Measurements from ENCODE around the gene PYGO2.
"Not testable (repeated sequence)": the region's sequence is repeated elsewhere in the genome, so short reads cannot be mapped to it uniquely, and the experiment has no call there.

PYGO2 gene

GRCh38 chr1:154912755-154913154 is 48.8 kb downstream of the PYGO2 start:
- TF ChIP-seq EZH2 (IDR thresholded peaks at IDR 0.05) (no peak), POLR2AphosphoS5 (IDR thresholded peaks at IDR 0.05; ENCODE audit: borderline replicate concordance, low read depth, low read length) (no peak), FOXP2 (optimal IDR thresholded peaks at IDR 0.05; ENCODE audit: control extremely low read depth, extremely low read length, insufficient read depth) (no peak)
- H3K9ac ChIP-seq (ENCODE audit: insufficient read length), result no peak overlapping the region
- no peak for DNase-seq (ENCODE audit: low read depth, low spot score)

GRCh38 chr1:154911691-154912550 is 49.7 kb downstream of the PYGO2 start:
- H3K4me3 ChIP-seq, result no peak overlapping the region
- no peak for DNase-seq (ENCODE audit: low read depth, low spot score)
- no peaks in the 10 kb centered on the region for H3K9me3 ChIP-seq (ENCODE audit: low read depth, low read length)
- no peak overlapping the region for H3K27ac ChIP-seq
- H3K36me3 ChIP-seq (ENCODE audit: insufficient read depth, low read length), result no peaks in the 10 kb centered on the region
- no peak overlapping the region for H3K9ac ChIP-seq (ENCODE audit: insufficient read length)
- no peak for TF ChIP-seq POLR2AphosphoS5 (IDR thresholded peaks at IDR 0.05; ENCODE audit: borderline replicate concordance, low read depth, low read length)
- TF ChIP-seq EZH2 (IDR thresholded peaks at IDR 0.05), result no peak
- TF ChIP-seq FOXP2 (optimal IDR thresholded peaks at IDR 0.05; ENCODE audit: control extremely low read depth, extremely low read length, insufficient read depth), result no peak

More at GRCh38 chr1:154912755-154913154, 48.8 kb downstream of the PYGO2 start:
- no peak overlapping the region for H3K27ac ChIP-seq
- no peak overlapping the region for H3K4me3 ChIP-seq
- no peaks in the 10 kb centered on the region for H3K36me3 ChIP-seq (ENCODE audit: insufficient read depth, low read length)
- H3K9me3 ChIP-seq (ENCODE audit: low read depth, low read length), result no peaks in the 10 kb centered on the region

GRCh38 chr1:154910851-154911250 is 50.7 kb downstream of the PYGO2 start:
- Histone ChIP-seq H3K9ac (ENCODE audit: insufficient read length) (no peak overlapping the region), H3K4me3 (no peak overlapping the region), H3K9me3 (ENCODE audit: low read depth, low read length) (no peaks in the 10 kb centered on the region), H3K27ac (no peak overlapping the region), H3K36me3 (ENCODE audit: insufficient read depth, low read length) (no peaks in the 10 kb centered on the region)
- TF ChIP-seq EZH2 (IDR thresholded peaks at IDR 0.05) (no peak), FOXP2 (optimal IDR thresholded peaks at IDR 0.05; ENCODE audit: control extremely low read depth, extremely low read length, insufficient read depth) (no peak), POLR2AphosphoS5 (IDR thresholded peaks at IDR 0.05; ENCODE audit: borderline replicate concordance, low read depth, low read length) (no peak)
- no peak for DNase-seq (ENCODE audit: low read depth, low spot score)

- Histone ChIP-seq H3K27ac (no peak overlapping the region), H3K9ac (ENCODE audit: insufficient read length) (no peak overlapping the region), H3K4me3 (no peak overlapping the region), H3K9me3 (ENCODE audit: low read depth, low read length) (no peaks in the 10 kb centered on the region), H3K36me3 (ENCODE audit: insufficient read depth, low read length) (no peaks in the 10 kb centered on the region)
- TF ChIP-seq POLR2AphosphoS5 (IDR thresholded peaks at IDR 0.05; ENCODE audit: borderline replicate concordance, low read depth, low read length), result no peak
- no peak for TF ChIP-seq EZH2 (IDR thresholded peaks at IDR 0.05)
- no peak for TF ChIP-seq FOXP2 (optimal IDR thresholded peaks at IDR 0.05; ENCODE audit: control extremely low read depth, extremely low read length, insufficient read depth)
- no peak for DNase-seq (ENCODE audit: low read depth, low spot score)
These were observed 52.6 kb downstream of the PYGO2 start for GRCh38 chr1:154908937-154909336.

- not testable (repeated sequence) for H3K9me3 ChIP-seq (ENCODE audit: low read depth, low read length); H3K4me3 ChIP-seq; H3K36me3 ChIP-seq (ENCODE audit: insufficient read depth, low read length); H3K9ac ChIP-seq (ENCODE audit: insufficient read length); H3K27ac ChIP-seq; DNase-seq (ENCODE audit: low read depth, low spot score)
These were observed 53.5 kb downstream of the PYGO2 start for GRCh38 chr1:154908129-154908528.

Measured in SK-N-MC (cell line).